Measurements from ENCODE around the gene BMP6. TPM values are rescaled to one million over a fixed set of nuclear protein-coding genes. Genes with fewer than 3 reads are reported as not detected.
A peak's percentile ranks its signal among the peaks of the same experiment; 100 is the strongest.

BMP6 gene
- total RNA-seq, 1 experiment from 2014 or later = 6.4 TPM

- no peak for DNase-seq (ENCODE audit: low read depth)
- in situ Hi-C loops (cut with HindIII; ENCODE audit: low pct_unique_long_range_greater_than_20kb, low sequenced_read_pairs) = no loop called here
Observed at GRCh38 chr6:7705483-7705882, 20.4 kb upstream of the BMP6 start.

GRCh38 chr6:7706269-7706668, 19.6 kb upstream of the BMP6 start:
- in situ Hi-C loops (cut with HindIII; ENCODE audit: low pct_unique_long_range_greater_than_20kb, low sequenced_read_pairs) = no loop called here
- no peak for DNase-seq (ENCODE audit: low read depth)

- in situ Hi-C loops (cut with HindIII; ENCODE audit: low pct_unique_long_range_greater_than_20kb, low sequenced_read_pairs) = no loop called here
- peak; percentile 21 for DNase-seq (ENCODE audit: low read depth)
Observed at GRCh38 chr6:7707787-7708186, 18.1 kb upstream of the BMP6 start.

- in situ Hi-C loops (cut with HindIII; ENCODE audit: low pct_unique_long_range_greater_than_20kb, low sequenced_read_pairs) = no loop called here
- no peak for DNase-seq (ENCODE audit: low read depth)
Observed at GRCh38 chr6:7719364-7719850, 6.5 kb upstream of the BMP6 start.

- in situ Hi-C loops (cut with HindIII; ENCODE audit: low pct_unique_long_range_greater_than_20kb, low sequenced_read_pairs) = no loop called here
- no peak for DNase-seq (ENCODE audit: low read depth)
Observed at GRCh38 chr6:7720346-7720745, 5.6 kb upstream of the BMP6 start.

GRCh38 chr6:7721649-7722048, 4.2 kb upstream of the BMP6 start:
- peak; percentile 19 for DNase-seq (ENCODE audit: low read depth)
- in situ Hi-C loops (cut with HindIII; ENCODE audit: low pct_unique_long_range_greater_than_20kb, low sequenced_read_pairs) = no loop called here

GRCh38 chr6:7723041-7723447, 2.9 kb upstream of the BMP6 start:
- peak; percentile 64 for DNase-seq (ENCODE audit: low read depth)
- in situ Hi-C loops (cut with HindIII; ENCODE audit: low pct_unique_long_range_greater_than_20kb, low sequenced_read_pairs) = no loop called here

GRCh38 chr6:7723554-7723953, 2.3 kb upstream of the BMP6 start:
- DNase-seq (ENCODE audit: low read depth) = no peak
- in situ Hi-C loops (cut with HindIII; ENCODE audit: low pct_unique_long_range_greater_than_20kb, low sequenced_read_pairs) = no loop called here

GRCh38 chr6:7725412-7725811, 487 bp upstream of the BMP6 start:
- in situ Hi-C loops (cut with HindIII; ENCODE audit: low pct_unique_long_range_greater_than_20kb, low sequenced_read_pairs) = no loop called here
- DNase-seq (ENCODE audit: low read depth) = no peak

GRCh38 chr6:7726416-7727085, 652 bp downstream of the BMP6 start:
- in situ Hi-C loops (cut with HindIII; ENCODE audit: low pct_unique_long_range_greater_than_20kb, low sequenced_read_pairs) = no loop called here
- peak; percentile 66 for DNase-seq (ENCODE audit: low read depth)

- peak; percentile 66 for DNase-seq (ENCODE audit: low read depth)
- in situ Hi-C loops (cut with HindIII; ENCODE audit: low pct_unique_long_range_greater_than_20kb, low sequenced_read_pairs) = no loop called here
Observed at GRCh38 chr6:7727086-7727945, 1.4 kb downstream of the BMP6 start.

GRCh38 chr6:7727946-7728854, 2.3 kb downstream of the BMP6 start:
- DNase-seq (ENCODE audit: low read depth) = peak; percentile 14
- in situ Hi-C loops (cut with HindIII; ENCODE audit: low pct_unique_long_range_greater_than_20kb, low sequenced_read_pairs) = no loop called here

- in situ Hi-C loops (cut with HindIII; ENCODE audit: low pct_unique_long_range_greater_than_20kb, low sequenced_read_pairs) = no loop called here
- DNase-seq (ENCODE audit: low read depth) = no peak
Observed at GRCh38 chr6:7728855-7729590, 3.1 kb downstream of the BMP6 start.

GRCh38 chr6:7730001-7730783, 4.3 kb downstream of the BMP6 start:
- DNase-seq (ENCODE audit: low read depth) = no peak
- in situ Hi-C loops (cut with HindIII; ENCODE audit: low pct_unique_long_range_greater_than_20kb, low sequenced_read_pairs) = no loop called here

- DNase-seq (ENCODE audit: low read depth) = peak; percentile 92
- in situ Hi-C loops (cut with HindIII; ENCODE audit: low pct_unique_long_range_greater_than_20kb, low sequenced_read_pairs) = no loop called here
Observed at GRCh38 chr6:7730784-7731227, 4.9 kb downstream of the BMP6 start.

GRCh38 chr6:7731294-7731693, 5.4 kb downstream of the BMP6 start:
- no peak for DNase-seq (ENCODE audit: low read depth)
- in situ Hi-C loops (cut with HindIII; ENCODE audit: low pct_unique_long_range_greater_than_20kb, low sequenced_read_pairs) = no loop called here

GRCh38 chr6:7732228-7732627, 6.3 kb downstream of the BMP6 start:
- DNase-seq (ENCODE audit: low read depth) = peak; percentile 23
- in situ Hi-C loops (cut with HindIII; ENCODE audit: low pct_unique_long_range_greater_than_20kb, low sequenced_read_pairs) = no loop called here

Data from Caki2 (cell line).